Epithelial cell of esophagus (primary cell): ENCODE measurements around the gene LRRC4C.

Experiments
- DNase-seq: peaks from one replicate; pipeline ENCODE4 v3.0.0; 2010; ENCODE audit warnings: low read depth
- H3K4me3 ChIP-seq: 2 replicates; pipeline ENCODE4 v1.5.1; 2011; ENCODE audit warnings: mild to moderate bottlenecking, low read length, control low read depth
- TF ChIP-seq, protein P1 (sequence below): IDR thresholded peaks from 2 replicates; pipeline ENCODE4 v1.5.1; 2011; ENCODE audit warnings: low read depth, mild to moderate bottlenecking, low read length, control low read depth, inconsistent platforms; ENCODE audit not compliant: insufficient read depth; ENCODE audit errors: missing control alignments

LRRC4C gene

DNA sequence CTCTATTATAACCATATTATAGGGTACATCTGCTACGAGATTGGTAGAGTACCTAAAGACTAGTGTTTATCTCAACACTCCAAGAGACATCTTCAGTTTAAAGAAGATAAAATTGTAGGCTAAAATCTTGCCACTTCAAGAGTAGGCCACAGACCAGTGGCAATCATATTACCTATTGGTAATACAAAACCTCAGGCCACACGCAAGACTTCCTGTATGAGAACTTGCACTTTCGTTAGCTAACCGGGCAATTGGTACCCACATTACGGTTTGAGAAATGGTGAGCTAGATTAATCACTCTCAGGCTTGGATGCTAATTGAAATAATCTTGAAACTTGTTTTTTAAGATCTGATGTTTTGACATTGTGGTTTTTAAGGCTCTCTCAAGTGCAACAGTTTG, 772.7 kb downstream of the LRRC4C start:
- H3K4me3 ChIP-seq, result no peak overlapping the region
- no peak for DNase-seq
- TF ChIP-seq, protein P1, sequence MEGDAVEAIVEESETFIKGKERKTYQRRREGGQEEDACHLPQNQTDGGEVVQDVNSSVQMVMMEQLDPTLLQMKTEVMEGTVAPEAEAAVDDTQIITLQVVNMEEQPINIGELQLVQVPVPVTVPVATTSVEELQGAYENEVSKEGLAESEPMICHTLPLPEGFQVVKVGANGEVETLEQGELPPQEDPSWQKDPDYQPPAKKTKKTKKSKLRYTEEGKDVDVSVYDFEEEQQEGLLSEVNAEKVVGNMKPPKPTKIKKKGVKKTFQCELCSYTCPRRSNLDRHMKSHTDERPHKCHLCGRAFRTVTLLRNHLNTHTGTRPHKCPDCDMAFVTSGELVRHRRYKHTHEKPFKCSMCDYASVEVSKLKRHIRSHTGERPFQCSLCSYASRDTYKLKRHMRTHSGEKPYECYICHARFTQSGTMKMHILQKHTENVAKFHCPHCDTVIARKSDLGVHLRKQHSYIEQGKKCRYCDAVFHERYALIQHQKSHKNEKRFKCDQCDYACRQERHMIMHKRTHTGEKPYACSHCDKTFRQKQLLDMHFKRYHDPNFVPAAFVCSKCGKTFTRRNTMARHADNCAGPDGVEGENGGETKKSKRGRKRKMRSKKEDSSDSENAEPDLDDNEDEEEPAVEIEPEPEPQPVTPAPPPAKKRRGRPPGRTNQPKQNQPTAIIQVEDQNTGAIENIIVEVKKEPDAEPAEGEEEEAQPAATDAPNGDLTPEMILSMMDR, result no peak

- no peak overlapping the region for H3K4me3 ChIP-seq
- DNase-seq, result no peak
- TF ChIP-seq, protein P1, result no peak
Measured at GRCh38 chr11:40683010-40683409, 776.4 kb downstream of the LRRC4C start.

GRCh38 chr11:40679276-40679675, 780.2 kb downstream of the LRRC4C start:
- DNase-seq, result no peak
- TF ChIP-seq, protein P1, result no peak
- H3K4me3 ChIP-seq, result no peak overlapping the region

GRCh38 chr11:40647295-40647694, 812.2 kb downstream of the LRRC4C start:
- DNase-seq, result no peak
- H3K4me3 ChIP-seq, result no peak overlapping the region
- TF ChIP-seq, protein P1, result no peak

DNA sequence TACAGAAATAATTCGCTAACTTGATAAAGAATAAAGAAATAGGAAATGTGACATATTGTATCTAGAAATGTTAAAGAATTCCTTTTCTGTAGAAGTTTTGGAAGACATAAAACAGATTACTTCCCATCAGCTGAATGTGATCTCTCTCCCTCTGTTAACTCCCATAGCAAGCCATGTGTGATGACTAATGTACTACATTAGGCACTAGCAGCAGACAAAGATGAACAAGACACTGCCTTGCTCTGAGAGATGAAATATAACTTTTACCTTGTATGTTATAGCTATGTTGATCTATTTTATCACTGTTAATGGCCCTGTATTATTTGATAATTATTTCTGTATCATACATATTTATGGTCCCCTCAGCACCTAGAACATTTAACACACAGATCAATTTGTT, 817.2 kb downstream of the LRRC4C start:
- H3K4me3 ChIP-seq, result no peak overlapping the region
- DNase-seq, result no peak
- TF ChIP-seq, protein P1, result no peak

GRCh38 chr11:40619654-40620053, 839.8 kb downstream of the LRRC4C start:
- TF ChIP-seq, protein P1, result no peak
- no peak for DNase-seq

DNA sequence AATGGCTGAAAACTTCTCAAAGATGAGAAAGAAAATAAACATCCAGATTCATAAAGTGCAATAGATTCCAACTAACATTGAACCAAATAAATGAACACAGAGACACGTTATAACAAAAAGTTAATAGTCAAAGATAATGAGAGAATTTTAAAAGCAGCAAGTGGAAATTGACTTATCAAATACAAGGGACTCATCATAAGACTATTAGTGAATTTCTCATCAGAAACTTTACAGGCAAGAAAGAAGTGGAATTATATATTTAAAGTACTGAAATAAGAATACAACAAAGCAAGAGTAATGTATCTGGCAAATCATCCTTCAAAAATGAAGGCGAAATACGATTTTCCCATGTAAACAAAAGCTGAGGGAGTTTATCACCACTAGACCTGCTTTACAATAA, 852.7 kb downstream of the LRRC4C start:
- DNase-seq, result no peak
- TF ChIP-seq, protein P1, result no peak
- H3K4me3 ChIP-seq, result no peak overlapping the region

More at GRCh38 chr11:40619654-40620053, 839.8 kb downstream of the LRRC4C start:
- no peak overlapping the region for H3K4me3 ChIP-seq
